ENCODE measurements around the gene SHOC1. TPM values are rescaled to one million over a fixed set of nuclear protein-coding genes. Genes with fewer than 3 reads are reported as not detected.

Gene SHOC1
- polyA plus RNA-seq (2011; rRNA removed) = not detected in 2 replicates
- not detected in 2 replicates for polyA minus RNA-seq (2011; rRNA and poly(A)+ RNA removed)

DNA sequence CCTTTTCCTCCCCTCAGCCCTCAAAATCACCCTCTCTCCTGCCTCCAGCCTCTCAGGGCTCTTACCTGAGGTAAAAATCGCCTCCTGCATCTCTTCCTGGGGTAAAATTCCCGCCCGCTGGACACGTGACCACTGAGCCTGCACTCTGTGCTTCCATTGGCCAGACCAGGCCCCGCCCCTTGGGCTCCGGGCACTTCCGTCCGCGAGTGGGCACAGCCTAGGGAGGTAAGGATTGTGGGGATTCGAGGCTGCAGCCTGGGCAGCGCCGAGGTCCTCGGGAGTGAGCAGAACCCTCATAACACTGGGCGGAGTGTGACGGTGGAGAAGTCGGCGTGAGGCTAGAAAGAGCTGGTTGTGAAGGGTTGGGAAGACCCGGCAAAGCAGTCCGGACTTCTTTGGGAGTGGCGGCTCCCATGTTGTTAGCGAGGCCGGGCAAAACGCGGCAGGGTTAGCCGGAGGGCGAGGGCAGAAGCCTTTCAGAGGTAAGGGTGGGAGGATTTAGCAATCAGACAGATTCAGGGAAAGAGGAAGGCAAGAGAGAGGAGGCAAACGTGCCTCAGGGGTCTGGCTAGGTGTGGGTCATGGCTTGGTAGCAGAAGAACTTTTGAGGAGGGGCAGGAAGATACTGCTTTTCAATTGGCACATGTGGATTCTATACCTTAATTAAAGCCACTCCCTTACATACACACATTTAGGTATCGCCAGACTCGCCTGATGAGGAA, at the start of gene SHOC1:
TSS of gene SHOC1 (minus strand) at position 103 of the 722 bp plus-strand sequence. CDS start 3,519 bp downstream, outside the sequence.
- ChIA-PET POLR2A (no interaction called here), CTCF (no interaction called here)
- TF ChIP-seq, protein P1, sequence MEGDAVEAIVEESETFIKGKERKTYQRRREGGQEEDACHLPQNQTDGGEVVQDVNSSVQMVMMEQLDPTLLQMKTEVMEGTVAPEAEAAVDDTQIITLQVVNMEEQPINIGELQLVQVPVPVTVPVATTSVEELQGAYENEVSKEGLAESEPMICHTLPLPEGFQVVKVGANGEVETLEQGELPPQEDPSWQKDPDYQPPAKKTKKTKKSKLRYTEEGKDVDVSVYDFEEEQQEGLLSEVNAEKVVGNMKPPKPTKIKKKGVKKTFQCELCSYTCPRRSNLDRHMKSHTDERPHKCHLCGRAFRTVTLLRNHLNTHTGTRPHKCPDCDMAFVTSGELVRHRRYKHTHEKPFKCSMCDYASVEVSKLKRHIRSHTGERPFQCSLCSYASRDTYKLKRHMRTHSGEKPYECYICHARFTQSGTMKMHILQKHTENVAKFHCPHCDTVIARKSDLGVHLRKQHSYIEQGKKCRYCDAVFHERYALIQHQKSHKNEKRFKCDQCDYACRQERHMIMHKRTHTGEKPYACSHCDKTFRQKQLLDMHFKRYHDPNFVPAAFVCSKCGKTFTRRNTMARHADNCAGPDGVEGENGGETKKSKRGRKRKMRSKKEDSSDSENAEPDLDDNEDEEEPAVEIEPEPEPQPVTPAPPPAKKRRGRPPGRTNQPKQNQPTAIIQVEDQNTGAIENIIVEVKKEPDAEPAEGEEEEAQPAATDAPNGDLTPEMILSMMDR (IDR thresholded peaks at IDR 0.05; ENCODE audit: insufficient read depth, low read depth, low read length) = no peak
- Histone ChIP-seq H3K27me3 (ENCODE audit: control insufficient read depth, insufficient read depth, low read length) (no peaks in the 10 kb centered on the region), H3K4me3 (ENCODE audit: low read depth, low read length) (no peak within 1 kb of the TSS), H3K36me3 (ENCODE audit: control insufficient read depth, insufficient read depth, low read length) (no peaks in the 10 kb centered on the region)
- no peak for DNase-seq (ENCODE audit: low read depth)

DNA sequence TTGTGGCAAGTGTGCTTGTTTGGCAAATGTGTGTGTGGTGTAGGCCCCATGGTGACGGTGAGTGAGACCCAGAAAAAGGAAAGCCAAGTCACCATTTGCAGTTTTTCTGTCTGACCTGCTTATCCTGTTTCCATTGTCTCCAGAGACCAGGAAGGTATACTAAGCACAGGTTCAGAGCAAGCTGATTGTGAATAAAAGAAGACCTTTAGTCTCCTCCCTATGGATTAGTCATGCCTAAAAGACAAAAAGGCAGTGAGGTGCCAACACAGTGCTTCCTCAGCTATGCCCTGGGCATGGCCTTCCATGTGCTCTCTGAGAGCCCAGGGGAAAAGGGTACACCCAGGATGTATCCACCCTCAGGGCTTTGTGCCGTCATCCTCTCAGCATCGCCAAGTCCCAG, 49.2 kb upstream of the SHOC1 start:
- no peak overlapping the region for H3K4me3 ChIP-seq (ENCODE audit: low read depth, low read length)
- no peak for DNase-seq (ENCODE audit: low read depth)
- TF ChIP-seq, protein P1 (IDR thresholded peaks at IDR 0.05; ENCODE audit: insufficient read depth, low read depth, low read length) = no peak
- H3K27me3 ChIP-seq (ENCODE audit: control insufficient read depth, insufficient read depth, low read length) = no peaks in the 10 kb centered on the region
- ChIA-PET POLR2A (no interaction called here), CTCF (no interaction called here)
- no peaks in the 10 kb centered on the region for H3K36me3 ChIP-seq (ENCODE audit: control insufficient read depth, insufficient read depth, low read length)

DNA sequence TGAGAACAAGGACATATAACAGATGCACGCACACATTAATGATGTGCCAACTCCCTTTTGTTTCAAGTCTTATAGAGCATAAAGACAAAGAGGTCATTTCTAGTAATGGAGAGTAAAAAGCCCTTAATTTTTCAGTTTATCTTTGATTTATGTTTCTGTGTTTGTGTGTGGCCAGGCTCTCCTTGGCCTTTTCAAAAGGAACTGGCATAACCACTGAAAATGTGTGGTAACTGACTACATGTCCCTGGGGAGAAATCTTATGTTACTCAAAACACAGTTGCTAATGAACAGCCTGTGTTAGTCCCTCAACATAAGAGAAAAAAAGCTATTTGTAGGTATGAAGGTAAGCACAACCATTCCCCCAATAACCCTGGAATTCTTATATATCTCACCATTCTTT, 47.6 kb upstream of the SHOC1 start:
- TF ChIP-seq, protein P1 (IDR thresholded peaks at IDR 0.05; ENCODE audit: insufficient read depth, low read depth, low read length) = no peak
- H3K27me3 ChIP-seq (ENCODE audit: control insufficient read depth, insufficient read depth, low read length) = no peaks in the 10 kb centered on the region
- no peak overlapping the region for H3K4me3 ChIP-seq (ENCODE audit: low read depth, low read length)
- POLR2A ChIA-PET = no interaction called here
- H3K36me3 ChIP-seq (ENCODE audit: control insufficient read depth, insufficient read depth, low read length) = no peaks in the 10 kb centered on the region
- no peak for DNase-seq (ENCODE audit: low read depth)
- CTCF ChIA-PET = no interaction called here

GRCh38 chr9:111840442-111840841, 45.7 kb upstream of the SHOC1 start:
- DNase-seq (ENCODE audit: low read depth) = no peak
- TF ChIP-seq, protein P1 (IDR thresholded peaks at IDR 0.05; ENCODE audit: insufficient read depth, low read depth, low read length) = no peak
- ChIA-PET CTCF (no interaction called here), POLR2A (no interaction called here)
- H3K27me3 ChIP-seq (ENCODE audit: control insufficient read depth, insufficient read depth, low read length) = no peaks in the 10 kb centered on the region
- no peaks in the 10 kb centered on the region for H3K36me3 ChIP-seq (ENCODE audit: control insufficient read depth, insufficient read depth, low read length)
- H3K4me3 ChIP-seq (ENCODE audit: low read depth, low read length) = no peak overlapping the region

DNA sequence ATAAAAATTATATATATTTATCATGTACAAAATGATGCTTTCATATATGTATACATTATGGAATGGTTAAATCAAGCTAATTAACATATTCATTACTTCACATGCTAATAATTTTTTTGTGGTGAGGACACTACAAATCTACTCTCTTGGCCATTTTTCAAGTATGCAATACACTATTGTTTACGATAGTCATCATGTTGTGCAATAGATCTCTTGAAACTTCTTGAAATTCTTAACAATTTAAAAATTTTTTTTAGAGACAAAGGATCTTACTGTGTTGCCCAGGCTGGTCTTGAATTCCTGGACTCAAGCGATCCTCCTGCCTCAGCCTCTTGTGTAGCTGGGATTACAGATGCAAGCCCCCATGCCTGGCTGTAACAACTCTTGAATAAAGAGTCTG, 45.2 kb upstream of the SHOC1 start:
- POLR2A ChIA-PET = no interaction called here
- TF ChIP-seq, protein P1 (IDR thresholded peaks at IDR 0.05; ENCODE audit: insufficient read depth, low read depth, low read length) = no peak
- Histone ChIP-seq H3K27me3 (ENCODE audit: control insufficient read depth, insufficient read depth, low read length) (no peaks in the 10 kb centered on the region), H3K4me3 (ENCODE audit: low read depth, low read length) (no peak overlapping the region), H3K36me3 (ENCODE audit: control insufficient read depth, insufficient read depth, low read length) (no peaks in the 10 kb centered on the region)
- DNase-seq (ENCODE audit: low read depth) = no peak
- CTCF ChIA-PET = no interaction called here
